Glutamatergic neuron (in vitro differentiated cells): ENCODE measurements around the gene BTNL3. TPM values are rescaled to one million over a fixed set of nuclear protein-coding genes. Genes with fewer than 3 reads are reported as not detected.

Experiments used
- DNase-seq: peaks from one replicate; pipeline ENCODE4 v3.0.0; 2022
- H3K27ac Mint-ChIP-seq: one replicate; pipeline ENCODE4 v1.8.0; 2020; ENCODE audit warnings: mild to moderate bottlenecking, mixed read lengths, inconsistent platforms; ENCODE audit not compliant: unreplicated experiment
- H3K27me3 Mint-ChIP-seq: one replicate; pipeline ENCODE4 v1.8.0; 2020; ENCODE audit warnings: mild to moderate bottlenecking, moderate library complexity, mixed read lengths, inconsistent platforms; ENCODE audit not compliant: unreplicated experiment
- H3K36me3 Mint-ChIP-seq: one replicate; pipeline ENCODE4 v1.8.0; 2020; ENCODE audit warnings: mild to moderate bottlenecking, mixed read lengths, inconsistent platforms; ENCODE audit not compliant: unreplicated experiment
- H3K4me1 Mint-ChIP-seq: one replicate; pipeline ENCODE4 v1.8.0; 2020; ENCODE audit warnings: mild to moderate bottlenecking, low read depth, mixed read lengths, inconsistent platforms; ENCODE audit not compliant: unreplicated experiment
- H3K4me3 Mint-ChIP-seq: one replicate; pipeline ENCODE4 v1.8.0; 2020; ENCODE audit warnings: mild to moderate bottlenecking, mixed read lengths, inconsistent platforms; ENCODE audit not compliant: unreplicated experiment
- H3K9me3 Mint-ChIP-seq: one replicate; pipeline ENCODE4 v1.8.0; 2020; ENCODE audit warnings: mild to moderate bottlenecking, moderate library complexity, mixed read lengths, inconsistent platforms; ENCODE audit not compliant: unreplicated experiment
- total RNA-seq: library from RNA; stranded (reverse); fragmentation: NEBNext Ultra II Directional; extraction: Animal tissue kit (Norgen Biotek cat#: 25700); gene quantifications from one replicate; pipeline ENCODE4 v1.2.1, GENCODE V29; 2021; ENCODE audit not compliant: unreplicated experiment
- TF ChIP-seq, protein P1 (sequence below): fragments of 200-600 bp; sonication (generic); IDR thresholded peaks from one replicate; pipeline ENCODE4 v1.5.0; 2021; ENCODE audit not compliant: partially characterized antibody, unreplicated experiment

Gene BTNL3
- total RNA-seq, 1 donor from 2014 or later: not detected

DNA sequence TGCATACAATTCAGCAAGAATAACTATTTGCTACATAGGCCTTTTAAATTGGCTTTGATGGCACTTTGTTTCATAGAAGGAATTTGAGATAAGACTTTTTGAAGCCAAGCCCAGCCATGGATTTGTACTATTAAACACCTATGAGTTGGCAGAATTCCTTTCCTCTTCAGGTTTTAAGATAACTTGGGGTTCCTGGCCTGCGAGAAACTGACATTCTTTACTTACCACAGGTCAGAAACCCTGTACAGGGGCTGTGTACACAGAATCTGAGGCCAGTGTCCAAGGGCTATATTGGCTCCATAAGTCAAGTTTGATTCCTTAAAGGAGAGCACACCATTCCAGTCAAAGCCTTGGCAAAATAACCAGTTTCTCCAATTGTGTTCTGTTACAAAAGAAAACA lies 10.8 kb upstream of the BTNL3 start:
- H3K9me3 Mint-ChIP-seq: no peaks in the 10 kb centered on the region
- no peaks in the 10 kb centered on the region for H3K36me3 Mint-ChIP-seq
- DNase-seq: no peak
- H3K4me1 Mint-ChIP-seq: no peaks in the 10 kb centered on the region
- no peaks in the 10 kb centered on the region for H3K27me3 Mint-ChIP-seq
- H3K4me3 Mint-ChIP-seq: no peak overlapping the region
- TF ChIP-seq, protein P1, sequence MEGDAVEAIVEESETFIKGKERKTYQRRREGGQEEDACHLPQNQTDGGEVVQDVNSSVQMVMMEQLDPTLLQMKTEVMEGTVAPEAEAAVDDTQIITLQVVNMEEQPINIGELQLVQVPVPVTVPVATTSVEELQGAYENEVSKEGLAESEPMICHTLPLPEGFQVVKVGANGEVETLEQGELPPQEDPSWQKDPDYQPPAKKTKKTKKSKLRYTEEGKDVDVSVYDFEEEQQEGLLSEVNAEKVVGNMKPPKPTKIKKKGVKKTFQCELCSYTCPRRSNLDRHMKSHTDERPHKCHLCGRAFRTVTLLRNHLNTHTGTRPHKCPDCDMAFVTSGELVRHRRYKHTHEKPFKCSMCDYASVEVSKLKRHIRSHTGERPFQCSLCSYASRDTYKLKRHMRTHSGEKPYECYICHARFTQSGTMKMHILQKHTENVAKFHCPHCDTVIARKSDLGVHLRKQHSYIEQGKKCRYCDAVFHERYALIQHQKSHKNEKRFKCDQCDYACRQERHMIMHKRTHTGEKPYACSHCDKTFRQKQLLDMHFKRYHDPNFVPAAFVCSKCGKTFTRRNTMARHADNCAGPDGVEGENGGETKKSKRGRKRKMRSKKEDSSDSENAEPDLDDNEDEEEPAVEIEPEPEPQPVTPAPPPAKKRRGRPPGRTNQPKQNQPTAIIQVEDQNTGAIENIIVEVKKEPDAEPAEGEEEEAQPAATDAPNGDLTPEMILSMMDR: no peak
- no peak overlapping the region for H3K27ac Mint-ChIP-seq

DNA sequence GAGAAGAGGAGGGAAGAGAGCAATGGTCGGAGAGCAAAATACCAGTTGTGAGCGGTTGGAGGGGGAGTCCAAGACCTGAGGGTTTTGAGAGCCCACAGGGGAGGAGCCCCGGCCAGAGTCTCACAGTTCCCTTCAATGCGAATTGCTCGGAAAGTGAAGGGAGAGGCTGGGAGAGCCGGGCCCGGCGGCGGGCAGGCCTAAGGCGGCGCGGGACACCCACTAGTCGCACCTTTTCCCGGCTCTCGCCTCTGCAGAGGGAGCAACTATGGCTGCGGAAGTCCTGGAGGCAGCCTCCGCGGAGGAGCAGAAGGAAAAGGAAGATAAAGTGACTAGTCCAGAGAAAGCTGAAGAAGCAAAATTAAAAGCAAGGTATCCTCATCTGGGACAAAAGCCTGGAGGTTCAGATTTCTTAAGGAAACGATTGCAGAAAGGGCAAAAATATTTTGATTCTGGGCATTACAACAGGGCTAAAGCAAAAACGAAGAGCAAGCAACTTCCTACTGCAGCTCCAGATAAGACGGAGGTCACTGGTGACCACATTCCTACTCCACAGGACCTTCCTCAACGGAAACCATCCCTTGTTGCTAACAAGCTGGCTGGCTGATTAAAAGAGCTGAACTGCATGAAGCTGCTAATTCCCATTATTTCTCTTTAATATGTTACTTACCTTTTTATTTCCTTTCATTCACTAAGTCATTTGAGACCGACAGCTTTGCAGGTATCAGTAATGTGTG lies 6.5 kb upstream of the BTNL3 start:
- no peak overlapping the region for H3K27ac Mint-ChIP-seq
- no peaks in the 10 kb centered on the region for H3K9me3 Mint-ChIP-seq
- H3K27me3 Mint-ChIP-seq: no peaks in the 10 kb centered on the region
- H3K36me3 Mint-ChIP-seq: no peaks in the 10 kb centered on the region
- H3K4me1 Mint-ChIP-seq: no peaks in the 10 kb centered on the region
- no peak for DNase-seq
- H3K4me3 Mint-ChIP-seq: no peak overlapping the region
- TF ChIP-seq, protein P1: no peak

DNA sequence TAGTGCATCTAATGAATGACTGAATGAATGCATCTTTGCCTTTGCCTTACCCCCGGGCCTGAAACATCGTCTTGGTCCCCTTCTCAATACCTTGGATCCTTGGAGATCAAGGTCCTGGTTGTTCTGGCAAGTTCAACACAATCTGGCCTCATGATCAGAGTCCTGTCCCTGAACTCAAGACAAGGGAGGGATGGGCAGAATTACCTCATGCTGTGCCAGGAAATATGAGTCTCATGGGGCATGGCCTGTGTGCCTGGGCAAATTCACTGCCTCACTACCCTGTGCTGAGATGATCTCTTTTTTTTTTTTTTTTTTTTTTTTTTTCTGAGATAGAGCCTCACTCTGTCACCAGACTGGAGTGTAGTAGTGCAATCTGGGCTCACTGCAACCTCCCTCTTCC lies 630 bp upstream of the BTNL3 start:
- Mint-ChIP-seq H3K4me3 (no peak overlapping the region), H3K36me3 (no peaks in the 10 kb centered on the region), H3K9me3 (no peaks in the 10 kb centered on the region), H3K4me1 (no peaks in the 10 kb centered on the region), H3K27me3 (no peaks in the 10 kb centered on the region), H3K27ac (no peak overlapping the region)
- TF ChIP-seq, protein P1: no peak
- no peak for DNase-seq

DNA sequence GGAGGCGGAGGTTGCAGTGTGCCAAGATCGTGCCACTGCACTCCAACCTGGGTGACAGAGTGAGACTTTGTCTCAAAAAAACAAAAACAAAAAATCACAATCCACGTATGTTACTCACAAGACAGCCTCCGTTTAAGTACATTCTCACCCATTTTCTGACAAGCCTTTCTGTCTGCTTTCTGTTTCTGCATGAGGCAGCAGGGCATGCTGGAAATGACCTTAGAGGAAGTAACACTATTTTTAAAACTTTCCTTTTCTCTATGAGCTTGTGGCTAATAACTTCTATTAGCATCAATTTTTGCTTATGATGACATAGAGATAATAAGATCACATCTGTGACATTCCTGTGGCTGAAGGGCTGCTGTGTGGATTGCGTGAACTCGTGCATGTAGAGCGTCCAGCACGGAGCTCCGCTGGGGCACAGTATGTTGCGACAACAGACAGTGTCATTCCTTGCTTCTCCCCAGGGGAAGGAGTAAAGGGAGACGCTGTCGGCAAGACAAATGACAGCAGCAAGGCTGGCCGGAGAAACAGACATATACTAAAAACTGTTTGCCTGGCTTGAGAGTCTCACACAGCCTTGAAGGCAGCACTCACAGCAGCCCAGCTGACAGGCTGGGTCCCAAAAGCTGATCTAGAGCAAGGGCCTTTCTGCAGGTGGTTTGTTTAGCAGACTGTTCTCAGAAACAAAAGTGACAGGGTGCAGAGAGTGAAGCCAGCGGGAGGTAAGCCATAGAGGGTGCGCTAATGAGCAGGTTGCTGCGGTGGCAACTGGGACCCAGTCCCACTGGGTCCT lies 1.6 kb downstream of the BTNL3 start:
- H3K9me3 Mint-ChIP-seq: no peaks in the 10 kb centered on the region
- no peaks in the 10 kb centered on the region for H3K36me3 Mint-ChIP-seq
- no peak overlapping the region for H3K27ac Mint-ChIP-seq
- no peaks in the 10 kb centered on the region for H3K4me1 Mint-ChIP-seq
- no peaks in the 10 kb centered on the region for H3K27me3 Mint-ChIP-seq
- no peak for DNase-seq
- TF ChIP-seq, protein P1: no peak
- no peak overlapping the region for H3K4me3 Mint-ChIP-seq

DNA sequence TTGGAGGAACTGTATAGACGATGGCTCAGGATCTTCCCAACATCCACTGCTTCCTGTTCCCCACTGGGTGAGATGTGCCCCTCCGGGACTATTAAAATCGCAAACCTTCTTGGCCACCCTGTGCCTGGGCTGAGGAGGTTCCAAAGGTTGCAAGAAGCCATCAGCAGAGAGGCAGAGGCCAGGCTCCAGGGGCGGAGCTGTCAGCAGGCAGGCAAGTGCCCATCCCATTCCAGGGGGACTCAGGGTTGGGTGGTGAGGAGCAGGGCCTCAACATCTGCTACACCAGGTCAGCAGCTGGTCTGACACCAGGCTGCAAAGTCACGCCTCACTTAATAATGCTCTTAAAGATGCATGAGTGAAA lies 2.2 kb downstream of the BTNL3 start:
- Mint-ChIP-seq H3K4me3 (no peak overlapping the region), H3K27ac (no peak overlapping the region), H3K4me1 (no peaks in the 10 kb centered on the region), H3K27me3 (no peaks in the 10 kb centered on the region), H3K36me3 (no peaks in the 10 kb centered on the region), H3K9me3 (no peaks in the 10 kb centered on the region)
- DNase-seq: no peak
- TF ChIP-seq, protein P1: no peak
